Suppressor macrophage (primary cell): ENCODE data around the gene DCAF8L2.
"Not testable (repeated sequence)": the region's sequence is repeated elsewhere in the genome, so short reads cannot be mapped to it uniquely, and the experiment has no call there.

Source experiments
- DNase-seq, 4 experiments: peaks; one replicate each; pipeline ENCODE4 v3.0.0-alpha.2; 2020 to 2022
- total RNA-seq, 17 experiments: gene quantifications; one replicate each; lab custom pipeline; 2026; ENCODE audit warnings: mixed read lengths in 6 of 17, inconsistent platforms in 3 of 17; lab: John Stamatoyannopoulos, UW

DCAF8L2 gene
- 0 to 1.1 (median 0) reads per million in 17 experiments for total RNA-seq

- no peak for DNase-seq
Observed at GRCh38 chrX:27590044-27590443, at the start of gene DCAF8L2. TSS of gene DCAF8L2 (plus strand) at chrX:27590344. CDS start at chrX:27746896, 156,552 bp downstream.

- DNase-seq, result not testable (repeated sequence)
Observed at GRCh38 chrX:27541161-27541560, 49.0 kb upstream of the DCAF8L2 start.

GRCh38 chrX:27548624-27549023 lies 41.5 kb upstream of the DCAF8L2 start:
- DNase-seq, result no peak

DNA sequence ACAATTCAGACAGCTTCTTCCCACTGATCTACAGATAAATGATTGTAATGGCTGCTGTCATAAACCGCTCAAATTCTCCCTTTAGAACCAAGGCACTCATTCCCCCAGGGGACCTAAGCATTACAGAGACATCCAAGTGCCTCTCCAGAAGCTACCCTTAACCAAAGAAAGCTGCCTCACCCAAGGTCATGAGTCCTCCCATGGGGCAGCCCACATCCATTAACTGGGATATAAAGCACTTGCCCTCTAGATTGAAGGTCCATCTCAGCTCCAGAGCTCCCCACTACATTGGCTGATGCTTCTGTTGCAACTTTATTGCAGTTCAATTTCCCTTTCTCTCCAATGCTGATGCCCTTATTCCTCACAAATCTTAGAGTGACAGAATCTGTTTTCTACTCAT lies 40.5 kb upstream of the DCAF8L2 start:
- DNase-seq, result no peak

DNA sequence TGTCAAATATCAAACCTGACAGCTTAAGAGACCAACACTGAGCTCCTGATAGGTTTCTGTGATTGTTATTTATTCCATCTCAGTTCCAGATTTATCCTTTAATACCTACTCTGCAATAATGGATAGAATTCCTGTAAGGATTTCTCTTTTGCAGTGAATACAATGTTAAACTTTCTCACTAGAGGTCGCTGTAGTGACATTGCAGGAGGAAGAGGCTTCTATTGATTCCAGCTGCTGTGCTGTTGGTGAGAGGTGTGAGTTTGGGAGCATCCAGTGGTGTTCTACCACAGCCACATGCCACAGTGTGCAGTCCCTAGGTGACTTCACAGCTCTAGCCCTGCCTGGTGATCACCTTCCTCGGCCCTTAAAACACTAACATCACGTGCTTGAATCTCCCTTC lies 34.6 kb upstream of the DCAF8L2 start:
- peak in 2 of 4 experiments; percentile 1 to 17 for DNase-seq

DNA sequence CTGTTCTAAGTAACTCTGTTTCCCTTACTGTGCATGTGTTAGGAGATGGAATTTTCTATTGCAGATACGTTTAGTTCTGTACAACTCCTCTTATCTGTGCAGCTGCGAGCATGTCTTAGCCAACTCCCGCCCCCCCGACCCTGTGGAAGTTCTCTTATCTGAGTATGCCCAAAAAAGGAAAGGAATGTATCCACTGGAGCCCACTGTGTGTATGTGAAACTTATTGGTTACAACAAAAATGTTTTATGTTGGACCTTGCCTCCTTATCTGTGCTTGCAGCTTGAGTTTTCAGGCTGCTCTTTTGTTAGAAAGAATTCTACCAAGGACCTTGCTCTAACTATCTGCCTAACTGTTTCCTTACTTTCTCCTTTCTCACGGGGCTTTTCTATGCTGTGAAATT lies 24.2 kb upstream of the DCAF8L2 start:
- no peak for DNase-seq

DNA sequence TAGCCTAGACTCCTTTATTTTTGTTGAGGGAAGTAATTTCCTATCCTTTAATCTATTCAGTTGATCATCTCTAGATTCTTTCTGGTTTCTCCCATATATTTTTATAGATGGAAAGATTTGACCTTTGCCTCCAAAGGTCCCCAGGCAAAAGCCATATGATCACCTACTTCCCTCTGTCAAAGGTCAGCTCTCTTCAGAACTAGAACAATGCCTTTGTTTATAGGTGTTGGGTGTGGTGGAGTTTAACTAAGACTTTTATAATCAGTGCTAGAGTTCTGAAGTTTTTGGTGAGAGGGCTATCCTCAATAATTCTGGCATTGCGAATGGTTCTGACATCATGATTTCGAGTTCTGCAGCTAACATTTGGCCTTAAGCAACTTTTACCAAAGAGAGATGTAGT lies 19.0 kb upstream of the DCAF8L2 start:
- no peak for DNase-seq

GRCh38 chrX:27575565-27575964 lies 14.6 kb upstream of the DCAF8L2 start:
- DNase-seq, result no peak

- no peak for DNase-seq
Observed at GRCh38 chrX:27583976-27584375, 6.2 kb upstream of the DCAF8L2 start.

DNA sequence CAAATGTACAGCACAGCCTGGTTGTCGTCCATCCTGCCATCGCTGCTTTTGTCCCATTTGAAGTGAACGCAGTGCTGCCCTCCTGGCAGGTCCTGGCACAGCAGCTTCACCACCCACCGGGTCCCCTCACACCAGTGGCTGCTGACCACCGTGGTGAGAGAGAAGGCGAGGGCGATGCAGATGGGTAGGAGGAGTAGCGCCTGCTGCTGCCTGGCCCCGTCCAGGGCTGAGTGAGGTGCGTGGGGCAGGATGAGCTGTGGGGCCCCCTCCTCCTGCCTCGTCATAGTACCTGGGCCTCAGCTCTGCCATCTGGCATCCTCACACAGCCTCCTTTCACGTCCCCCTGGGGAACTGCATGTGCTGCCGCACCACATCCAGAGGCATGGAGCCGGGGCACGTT lies 1.8 kb downstream of the DCAF8L2 start:
- DNase-seq, result no peak

- DNase-seq, result no peak
Observed at GRCh38 chrX:27597508-27597907, 7.4 kb downstream of the DCAF8L2 start.

DNA sequence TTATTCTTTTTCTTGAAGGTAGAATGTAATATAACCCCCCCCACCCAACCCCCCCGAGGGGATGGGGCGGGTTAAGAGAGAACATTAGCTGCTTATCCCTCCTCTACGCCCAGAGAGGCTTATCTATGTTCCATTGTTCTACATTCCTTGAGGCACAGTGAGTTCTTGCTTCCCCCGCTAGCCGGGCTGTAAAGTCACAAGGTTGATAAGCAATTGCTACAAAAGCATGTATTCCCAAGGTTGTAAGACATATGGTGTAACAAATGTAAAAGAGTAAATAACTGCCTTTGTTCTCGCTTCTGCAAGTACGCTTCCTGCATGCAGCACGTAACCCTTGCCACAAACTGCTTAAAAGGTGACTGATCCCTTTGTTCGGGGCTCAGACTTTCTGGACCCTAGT lies 8.2 kb downstream of the DCAF8L2 start:
- DNase-seq, result no peak

DNA sequence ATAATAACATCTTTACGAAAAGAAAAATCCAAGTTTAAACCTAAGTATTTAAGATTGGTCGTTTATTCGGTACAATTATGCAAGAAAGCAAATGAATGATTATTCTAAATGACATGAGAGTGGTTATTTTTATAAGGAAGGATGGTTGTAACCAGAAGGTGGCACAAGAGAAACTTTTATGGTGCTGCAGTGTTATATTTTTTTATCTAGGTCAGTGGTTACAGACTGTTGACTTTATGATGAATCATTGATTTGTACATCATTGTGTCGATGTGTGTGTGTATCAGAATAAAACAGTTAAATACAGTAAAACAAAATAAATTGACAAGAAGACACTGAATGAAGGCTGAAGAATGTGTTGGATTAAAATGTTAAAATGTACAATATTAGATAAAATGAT lies 9.8 kb downstream of the DCAF8L2 start:
- no peak for DNase-seq

DNA sequence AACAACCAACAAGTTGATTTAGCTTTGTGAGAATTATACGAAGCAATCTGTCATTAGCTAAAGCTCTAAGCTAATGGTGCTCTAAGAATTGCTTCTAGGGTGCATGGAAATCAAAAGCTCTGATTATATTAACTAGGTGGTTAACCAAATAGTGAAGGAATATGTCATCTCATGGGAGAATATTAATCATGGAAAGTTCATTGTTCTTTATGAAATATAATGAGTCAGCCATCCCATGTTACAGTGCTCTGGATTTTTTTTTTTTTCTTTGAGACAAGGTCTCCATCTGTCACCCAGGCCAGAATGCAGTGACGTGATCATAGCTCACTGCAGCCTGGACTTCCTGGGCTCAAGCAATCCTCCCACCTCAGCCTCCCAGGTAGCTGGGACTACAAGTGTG lies 10.5 kb downstream of the DCAF8L2 start:
- DNase-seq, result no peak

GRCh38 chrX:27608671-27609070 lies 18.5 kb downstream of the DCAF8L2 start:
- no peak for DNase-seq

GRCh38 chrX:27619459-27619858 lies 29.3 kb downstream of the DCAF8L2 start:
- no peak for DNase-seq

- DNase-seq, result peak in 1 of 4 experiments; percentile 1
Observed at GRCh38 chrX:27619975-27620374, 29.8 kb downstream of the DCAF8L2 start.

DNA sequence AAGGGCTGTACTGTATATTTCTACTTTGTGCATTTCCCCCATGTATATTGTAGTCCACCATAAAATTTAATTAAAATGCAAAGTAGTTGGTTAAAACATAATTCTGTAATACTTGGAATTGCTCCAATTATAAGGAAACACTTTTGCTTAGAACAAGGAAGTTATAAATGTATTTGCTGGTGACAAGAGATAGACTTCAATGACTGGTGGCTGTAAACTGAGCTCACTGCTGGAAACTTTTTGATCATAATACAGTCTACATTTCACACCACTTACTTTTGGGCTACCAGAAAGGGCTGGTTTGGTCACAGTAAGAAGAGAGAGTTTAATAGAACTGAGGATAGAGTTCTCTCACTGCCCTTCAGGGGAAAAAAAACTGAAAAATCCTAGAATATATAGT lies 32.7 kb downstream of the DCAF8L2 start:
- DNase-seq, result no peak

DNA sequence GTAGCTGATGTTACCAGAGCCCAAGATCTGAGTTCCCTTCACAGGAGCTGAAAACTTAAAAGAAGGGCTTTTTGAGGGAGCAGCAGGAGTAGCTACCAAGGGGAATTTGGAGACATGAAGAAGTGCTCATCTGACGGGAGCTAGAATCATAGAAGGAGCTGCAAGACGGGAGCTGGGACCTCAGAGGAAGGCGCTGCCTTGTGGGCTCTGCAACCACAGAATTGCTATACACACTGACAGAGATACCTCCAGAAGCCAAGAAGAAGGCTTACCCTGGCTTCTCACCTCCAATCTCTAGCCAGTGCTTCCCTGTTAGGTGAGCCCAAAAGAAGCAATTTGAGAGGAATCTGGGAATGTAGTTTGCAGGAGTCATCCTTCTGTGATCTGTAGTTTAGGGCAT lies 35.9 kb downstream of the DCAF8L2 start:
- DNase-seq, result no peak

DNA sequence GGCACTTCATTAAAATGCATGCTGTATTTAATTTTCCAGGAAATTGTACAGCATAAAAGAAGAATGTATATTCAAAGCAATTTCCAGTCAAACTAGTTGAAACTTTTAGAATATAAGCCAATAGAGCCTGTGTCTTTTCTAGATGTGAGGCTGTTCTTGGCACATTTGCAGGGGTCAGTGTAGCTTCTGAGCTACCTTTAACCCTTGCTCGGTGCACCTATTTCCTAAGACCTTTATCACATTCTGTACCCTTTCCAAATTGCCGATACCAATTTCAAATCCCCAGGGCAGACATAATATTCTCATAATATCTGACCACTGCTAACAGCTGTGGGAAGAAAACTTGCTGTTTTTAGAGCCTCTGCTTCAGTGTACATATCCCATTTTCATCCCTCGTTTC lies 43.2 kb downstream of the DCAF8L2 start:
- no peak for DNase-seq

GRCh38 chrX:27656581-27656980 lies 66.4 kb downstream of the DCAF8L2 start:
- no peak for DNase-seq

DNA sequence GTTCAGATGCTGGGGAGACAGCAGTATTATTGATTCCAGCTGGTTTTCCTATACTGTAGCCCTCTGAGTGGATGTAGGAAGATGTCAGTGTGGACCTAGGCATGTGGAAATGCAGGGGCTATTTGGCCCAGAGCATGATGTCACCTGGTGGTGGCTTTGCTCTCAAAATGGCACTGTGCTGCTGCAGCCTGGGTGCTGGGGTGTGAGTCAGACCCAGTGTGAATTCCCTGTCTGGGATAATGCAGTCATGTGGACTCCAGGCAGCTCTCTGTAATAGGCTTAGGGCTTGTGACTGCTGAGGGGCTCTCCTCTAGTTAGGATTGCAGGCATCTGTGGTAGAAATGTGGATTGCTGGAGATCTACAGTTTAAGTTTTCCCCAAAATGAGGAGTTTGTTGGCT lies 70.7 kb downstream of the DCAF8L2 start:
- no peak for DNase-seq

GRCh38 chrX:27671234-27671633 lies 81.1 kb downstream of the DCAF8L2 start:
- no peak for DNase-seq

DNA sequence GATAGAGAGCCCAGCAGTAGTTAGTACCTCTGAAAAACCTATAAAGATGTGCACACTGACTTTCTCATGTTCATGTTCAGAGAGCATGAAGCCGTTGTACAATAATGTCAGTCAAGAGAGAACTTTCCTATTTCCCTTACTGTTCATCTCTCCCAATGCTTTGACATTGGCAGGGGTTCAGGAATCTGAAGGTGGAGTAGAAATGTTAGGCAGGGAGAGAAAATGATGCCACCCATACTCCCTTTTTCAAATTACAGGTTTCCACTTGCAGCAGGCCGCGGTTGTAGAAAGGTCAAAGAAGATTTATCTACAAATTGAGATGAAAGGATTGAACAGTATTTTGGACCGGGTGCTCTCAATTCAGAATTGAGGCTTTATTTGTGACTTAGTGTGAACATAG lies 84.3 kb downstream of the DCAF8L2 start:
- no peak for DNase-seq

GRCh38 chrX:27675493-27675892 lies 85.3 kb downstream of the DCAF8L2 start:
- DNase-seq, result no peak

DNA sequence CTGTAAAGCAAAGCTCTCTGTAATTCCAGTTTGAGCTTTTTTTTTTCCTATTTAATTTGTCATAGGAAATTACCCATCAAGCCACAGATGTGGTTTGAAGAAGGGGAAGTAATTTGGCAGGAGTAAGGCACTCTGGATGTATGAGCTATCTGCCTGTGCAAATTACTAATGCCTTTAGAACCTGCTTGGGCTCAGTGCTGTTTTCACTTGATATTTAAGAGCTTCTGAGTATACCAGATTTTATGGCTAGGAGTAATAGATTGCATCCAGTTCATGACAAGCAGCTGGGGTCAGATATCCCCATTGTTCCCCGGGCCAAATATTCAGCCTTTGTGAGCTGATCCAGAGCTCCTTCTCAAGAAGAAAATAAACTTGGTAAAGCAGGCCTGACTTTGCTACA lies 89.1 kb downstream of the DCAF8L2 start:
- DNase-seq, result no peak
